ENCODE results near the gene KSR2.

Gene KSR2

DNA sequence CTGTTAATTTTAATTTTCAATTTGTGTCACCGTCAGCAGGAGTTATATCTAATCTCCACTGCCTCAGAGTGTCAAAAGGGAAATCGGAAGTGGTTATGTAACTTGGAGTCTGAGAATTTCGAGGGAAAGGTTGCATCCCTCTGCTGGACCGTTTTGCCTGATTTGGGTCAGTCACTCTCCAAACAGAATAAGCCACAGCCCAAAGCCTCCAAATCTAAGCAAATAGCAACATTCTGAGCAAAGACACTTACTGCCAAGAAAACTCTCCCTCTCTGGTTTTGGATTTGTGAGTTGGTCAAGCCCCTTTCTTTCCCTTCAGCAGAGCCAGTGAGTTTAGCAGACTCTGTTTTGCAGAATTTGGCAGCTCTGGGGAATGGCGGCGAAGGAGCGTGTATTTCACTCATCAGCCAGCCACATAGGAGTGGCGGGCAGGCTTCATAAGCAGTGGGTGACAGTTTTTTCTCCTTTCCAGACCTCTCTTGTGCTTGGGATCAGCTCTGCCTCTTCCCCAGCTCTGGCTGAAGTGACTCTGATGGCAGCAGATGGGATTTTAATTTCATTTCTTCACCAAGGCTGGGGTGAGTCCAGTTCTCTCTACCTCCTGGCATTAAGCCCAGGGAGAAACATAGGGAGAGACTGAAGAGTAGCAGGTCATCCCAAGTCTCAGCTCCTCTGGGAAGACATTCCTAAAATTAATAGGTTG, 388.6 kb downstream of the KSR2 start:
- H3K4me3 ChIP-seq (ENCODE audit: low read depth in 1 of 2, low read length in 1 of 2), result no peak overlapping the region

DNA sequence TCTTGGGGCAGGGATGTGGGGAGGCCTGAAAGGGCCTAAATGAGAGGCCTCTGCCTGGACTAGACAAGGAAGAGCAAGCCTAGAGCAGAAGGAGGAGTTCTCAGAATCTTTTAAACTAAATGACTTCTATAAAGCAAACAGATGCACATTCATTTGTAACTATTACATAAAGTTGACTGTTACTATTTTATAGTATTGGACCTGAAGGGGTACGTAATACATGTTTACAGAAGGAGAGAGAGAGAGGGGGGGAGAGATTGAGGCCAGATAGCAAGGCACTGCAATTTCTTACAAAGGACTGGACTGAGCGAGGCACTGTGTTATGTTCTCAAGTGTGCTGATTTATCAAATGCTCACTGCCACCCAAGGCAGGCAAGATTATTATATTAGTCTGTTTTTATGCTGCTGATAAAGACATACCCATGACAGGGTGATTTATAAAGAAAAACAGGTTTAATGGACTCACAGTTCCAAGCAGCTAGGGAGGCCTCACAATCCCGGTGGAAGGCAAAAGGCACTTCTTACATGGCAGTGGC, 391.6 kb downstream of the KSR2 start:
- Histone ChIP-seq H3K36me3 (no peaks in the 10 kb centered on the region), H3K27ac (no peak overlapping the region), H3K4me1 (ENCODE audit: control insufficient read depth in 1 of 2, insufficient read depth in 1 of 2, low read depth in 1 of 2, low read length in 1 of 2) (no peaks in the 10 kb centered on the region), H3K9me3 (no peaks in the 10 kb centered on the region), H3K4me3 (ENCODE audit: low read depth in 1 of 2, low read length in 1 of 2) (no peak overlapping the region), H3K27me3 (peaks cover 16% of the 10 kb centered on the region)
- TF ChIP-seq, protein P1, sequence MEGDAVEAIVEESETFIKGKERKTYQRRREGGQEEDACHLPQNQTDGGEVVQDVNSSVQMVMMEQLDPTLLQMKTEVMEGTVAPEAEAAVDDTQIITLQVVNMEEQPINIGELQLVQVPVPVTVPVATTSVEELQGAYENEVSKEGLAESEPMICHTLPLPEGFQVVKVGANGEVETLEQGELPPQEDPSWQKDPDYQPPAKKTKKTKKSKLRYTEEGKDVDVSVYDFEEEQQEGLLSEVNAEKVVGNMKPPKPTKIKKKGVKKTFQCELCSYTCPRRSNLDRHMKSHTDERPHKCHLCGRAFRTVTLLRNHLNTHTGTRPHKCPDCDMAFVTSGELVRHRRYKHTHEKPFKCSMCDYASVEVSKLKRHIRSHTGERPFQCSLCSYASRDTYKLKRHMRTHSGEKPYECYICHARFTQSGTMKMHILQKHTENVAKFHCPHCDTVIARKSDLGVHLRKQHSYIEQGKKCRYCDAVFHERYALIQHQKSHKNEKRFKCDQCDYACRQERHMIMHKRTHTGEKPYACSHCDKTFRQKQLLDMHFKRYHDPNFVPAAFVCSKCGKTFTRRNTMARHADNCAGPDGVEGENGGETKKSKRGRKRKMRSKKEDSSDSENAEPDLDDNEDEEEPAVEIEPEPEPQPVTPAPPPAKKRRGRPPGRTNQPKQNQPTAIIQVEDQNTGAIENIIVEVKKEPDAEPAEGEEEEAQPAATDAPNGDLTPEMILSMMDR (IDR thresholded peaks at IDR 0.05), result no peak

More for the DNA sequence above, 388.6 kb downstream of the KSR2 start:
- Histone ChIP-seq H3K36me3 (no peaks in the 10 kb centered on the region), H3K27ac (no peak overlapping the region), H3K9me3 (no peaks in the 10 kb centered on the region), H3K27me3 (peaks cover 38% of the 10 kb centered on the region), H3K4me1 (ENCODE audit: control insufficient read depth in 1 of 2, insufficient read depth in 1 of 2, low read depth in 1 of 2, low read length in 1 of 2) (no peaks in the 10 kb centered on the region)
- TF ChIP-seq, protein P1 (IDR thresholded peaks at IDR 0.05), result no peak

DNA sequence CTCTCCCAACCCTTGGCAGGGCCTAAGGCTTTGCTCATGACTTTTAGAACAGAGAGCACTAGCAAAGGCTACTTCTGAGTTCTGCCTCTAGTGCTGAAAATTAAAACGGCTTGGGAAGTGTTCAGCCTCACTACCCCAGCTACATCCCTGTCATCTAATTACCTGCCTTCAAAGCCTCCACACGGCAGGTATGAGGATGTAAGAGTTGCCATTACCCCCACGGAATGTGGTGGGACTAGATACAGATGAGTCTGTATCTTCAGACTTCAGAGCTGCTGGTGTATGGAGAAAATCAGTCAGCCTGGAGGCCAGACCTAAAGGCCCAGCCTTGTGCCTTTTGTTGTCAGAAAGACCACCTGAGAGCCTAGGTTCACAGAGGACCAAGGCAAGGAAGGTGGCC, 392.7 kb downstream of the KSR2 start:
- Histone ChIP-seq H3K36me3 (no peaks in the 10 kb centered on the region), H3K9me3 (no peaks in the 10 kb centered on the region), H3K4me3 (ENCODE audit: low read depth in 1 of 2, low read length in 1 of 2) (no peak overlapping the region), H3K4me1 (ENCODE audit: control insufficient read depth in 1 of 2, insufficient read depth in 1 of 2, low read depth in 1 of 2, low read length in 1 of 2) (no peaks in the 10 kb centered on the region), H3K27me3 (peaks cover 13% of the 10 kb centered on the region), H3K27ac (no peak overlapping the region)
- TF ChIP-seq, protein P1 (IDR thresholded peaks at IDR 0.05), result no peak

DNA sequence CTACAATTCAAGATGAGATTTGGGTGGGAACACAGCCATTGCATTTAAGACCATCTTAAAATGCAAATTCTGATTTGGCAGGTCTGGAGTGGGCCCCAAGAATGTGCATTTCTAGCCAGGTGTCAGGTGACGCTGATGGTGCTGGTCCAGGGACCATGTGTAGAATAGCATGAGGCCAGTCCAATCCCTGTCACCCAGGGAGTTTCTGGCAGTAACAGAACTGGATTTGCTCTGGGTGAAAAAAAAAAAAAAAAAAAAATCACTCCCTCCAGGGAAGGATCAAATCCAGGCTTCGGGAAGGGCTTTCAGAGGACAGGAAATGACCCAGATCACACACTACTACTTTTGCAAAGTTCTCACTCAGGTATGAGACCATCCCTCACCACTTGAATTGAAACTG, 394.1 kb downstream of the KSR2 start:
- no peaks in the 10 kb centered on the region for H3K9me3 ChIP-seq
- no peak overlapping the region for H3K27ac ChIP-seq
- no peaks in the 10 kb centered on the region for H3K4me1 ChIP-seq (ENCODE audit: control insufficient read depth in 1 of 2, insufficient read depth in 1 of 2, low read depth in 1 of 2, low read length in 1 of 2)
- TF ChIP-seq, protein P1 (IDR thresholded peaks at IDR 0.05), result no peak
- peaks cover 16% of the 10 kb centered on the region for H3K27me3 ChIP-seq
- H3K4me3 ChIP-seq (ENCODE audit: low read depth in 1 of 2, low read length in 1 of 2), result no peak overlapping the region
- no peaks in the 10 kb centered on the region for H3K36me3 ChIP-seq

DNA sequence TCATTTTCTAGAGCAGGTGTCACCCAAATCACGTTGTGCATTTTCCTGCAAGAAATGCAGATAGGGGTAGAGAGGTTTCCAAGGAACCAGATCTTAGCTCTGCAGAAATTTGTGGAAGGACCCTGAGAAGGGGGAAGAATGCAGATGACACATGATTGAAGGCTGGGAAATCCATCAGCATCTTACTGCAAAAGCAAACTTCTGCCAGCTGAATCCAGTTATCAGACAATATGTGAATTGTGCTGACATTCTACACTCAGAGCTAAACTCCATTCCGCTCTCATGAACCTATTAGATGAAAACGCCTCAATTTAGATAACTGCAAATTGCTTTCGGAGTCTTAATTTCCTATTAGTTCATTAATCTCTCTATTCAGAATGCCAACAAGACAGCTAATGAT, 396.0 kb downstream of the KSR2 start:
- Histone ChIP-seq H3K36me3 (no peaks in the 10 kb centered on the region), H3K27ac (no peak overlapping the region), H3K4me3 (ENCODE audit: low read depth in 1 of 2, low read length in 1 of 2) (no peak overlapping the region), H3K27me3 (peaks cover 29% of the 10 kb centered on the region), H3K9me3 (no peaks in the 10 kb centered on the region), H3K4me1 (ENCODE audit: control insufficient read depth in 1 of 2, insufficient read depth in 1 of 2, low read depth in 1 of 2, low read length in 1 of 2) (no peaks in the 10 kb centered on the region)
- TF ChIP-seq, protein P1 (IDR thresholded peaks at IDR 0.05), result no peak

Measured in neutrophil (primary cell).